MM.1S (cell line): ENCODE data around the gene DUS3L.

Experiments
- DNase-seq: peaks from one replicate; pipeline ENCODE4 v3.0.0-alpha.2; 2015
- H2AFZ ChIP-seq: fragments of 300-600 bp; sonication (generic); 2 replicates; pipeline ENCODE4 v1.6.0; 2016; ENCODE audit warnings: antibody characterized with exemption, low read length
- H3F3A ChIP-seq: fragments of 300-600 bp; sonication (generic); 2 replicates; pipeline ENCODE4 v1.6.1; 2016; ENCODE audit warnings: mild to moderate bottlenecking, antibody characterized with exemption, low read length, moderate library complexity, mixed read lengths; ENCODE audit not compliant: insufficient read depth
- H3K27ac ChIP-seq: fragments of 300-600 bp; sonication (generic); 2 replicates; pipeline ENCODE4 v1.5.1; 2016; ENCODE audit warnings: mild to moderate bottlenecking, low read length
- H3K27me3 ChIP-seq: fragments of 300-600 bp; sonication (generic); replicated peaks from 2 replicates; pipeline ENCODE4 v1.6.0; 2016; ENCODE audit warnings: low read length; ENCODE audit not compliant: insufficient read depth
- H3K36me3 ChIP-seq: fragments of 300-600 bp; sonication (generic); replicated peaks from 2 replicates; pipeline ENCODE4 v1.6.1; 2016; ENCODE audit warnings: mild to moderate bottlenecking, low read length, mixed read lengths; ENCODE audit not compliant: insufficient read depth
- H3K4me1 ChIP-seq: fragments of 300-600 bp; sonication (generic); 2 replicates; pipeline ENCODE4 v1.6.1; 2016; ENCODE audit warnings: low read length, mixed read lengths
- H3K4me2 ChIP-seq: fragments of 300-600 bp; sonication (generic); 2 replicates; pipeline ENCODE4 v1.6.0; 2016; ENCODE audit warnings: low read depth, low read length
- H3K4me3 ChIP-seq: fragments of 300-600 bp; sonication (generic); 2 replicates; pipeline ENCODE4 v1.5.1; 2016; ENCODE audit warnings: low read length, mixed read lengths
- H3K79me2 ChIP-seq: fragments of 300-600 bp; sonication (generic); 2 replicates; pipeline ENCODE4 v1.6.1; 2016; ENCODE audit warnings: mixed run types, low read length, mixed read lengths
- H3K9ac ChIP-seq: fragments of 300-600 bp; sonication (generic); 2 replicates; pipeline ENCODE4 v1.6.1; 2016; ENCODE audit warnings: low read length, mixed read lengths
- H3K9me2 ChIP-seq: fragments of 300-600 bp; sonication (generic); replicated peaks from 2 replicates; pipeline ENCODE4 v1.6.1; 2016; ENCODE audit warnings: mild to moderate bottlenecking, low read length, mixed read lengths; ENCODE audit not compliant: insufficient read depth
- H3K9me3 ChIP-seq: fragments of 300-600 bp; sonication (generic); replicated peaks from 2 replicates; pipeline ENCODE4 v1.6.1; 2016; ENCODE audit warnings: mild to moderate bottlenecking, low read length, mixed read lengths; ENCODE audit not compliant: insufficient read depth
- H4K20me1 ChIP-seq: fragments of 300-600 bp; sonication (generic); 2 replicates; pipeline ENCODE4 v1.6.1; 2016; ENCODE audit warnings: mild to moderate bottlenecking, low read length, moderate library complexity, mixed read lengths; ENCODE audit not compliant: insufficient read depth
- EZH2 ChIP-seq: fragments of 300-600 bp; sonication (generic); optimal IDR thresholded peaks from 2 replicates; pipeline ENCODE3; 2017; ENCODE audit warnings: low read depth, mild to moderate bottlenecking, antibody characterized with exemption, low read length, mixed read lengths
- EZH2phosphoT487 ChIP-seq: fragments of 300-600 bp; sonication (generic); IDR thresholded peaks from 2 replicates; pipeline ENCODE4 v1.6.1; 2018; ENCODE audit warnings: antibody characterized with exemption, low read length
- TF ChIP-seq, protein P1 (sequence below): fragments of 300-600 bp; sonication (generic); IDR thresholded peaks from 2 replicates; pipeline ENCODE4 v1.5.1; 2016; ENCODE audit warnings: antibody characterized with exemption, low read length, mixed read lengths

The DUS3L gene

DNA sequence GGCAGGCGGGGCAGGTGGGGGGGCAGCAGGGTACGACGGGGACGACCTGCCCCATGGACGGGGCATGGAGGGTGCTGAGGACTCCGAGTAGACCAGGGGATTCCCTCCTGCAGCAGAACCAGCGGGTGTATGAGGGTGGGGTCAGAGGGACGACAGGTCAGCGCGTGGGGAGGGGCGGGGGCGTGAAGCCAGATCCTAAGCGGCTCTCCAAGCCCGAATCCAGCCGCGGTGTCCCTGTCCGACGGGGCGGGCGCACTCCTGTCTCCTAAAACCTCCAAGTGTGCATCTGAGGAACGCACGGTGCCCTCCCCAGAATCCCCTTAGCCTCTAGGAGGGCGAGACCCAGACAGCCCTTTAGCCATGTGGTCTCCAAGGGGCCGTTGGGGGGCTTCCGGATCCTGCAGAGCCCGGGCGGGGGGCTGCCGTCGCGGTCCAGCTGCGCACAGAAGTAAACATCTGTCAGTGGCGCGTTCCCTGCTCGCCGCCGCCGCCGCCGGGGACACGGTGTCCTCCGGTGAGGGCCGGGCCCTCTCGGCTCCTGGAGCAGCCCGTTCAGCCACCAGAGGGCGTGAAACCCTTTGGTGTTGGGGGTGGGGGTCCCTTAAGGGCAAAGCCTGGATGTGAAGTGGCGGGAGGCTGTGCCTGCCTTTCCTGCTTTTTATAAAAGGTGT is 14.6 kb upstream of the DUS3L start:
- H2AFZ ChIP-seq, result peak overlapping the region; percentile 64
- H3K27me3 ChIP-seq, result peaks cover 16% of the 10 kb centered on the region
- H3K36me3 ChIP-seq, result no peaks in the 10 kb centered on the region
- peaks cover 4% of the 10 kb centered on the region; the same call in 1 of the 2 replicates for H3K79me2 ChIP-seq
- H3K4me2 ChIP-seq, result peak overlapping the region; percentile 59
- H3K9ac ChIP-seq, result peak overlapping the region; percentile 36; the same call in 1 of the 2 replicates
- 0 out of 2 replicates have a peak, but pooled peaks cover 6% of the 10 kb centered on the region for H3F3A ChIP-seq
- no peaks in the 10 kb centered on the region for H3K9me2 ChIP-seq
- TF ChIP-seq, protein P1, sequence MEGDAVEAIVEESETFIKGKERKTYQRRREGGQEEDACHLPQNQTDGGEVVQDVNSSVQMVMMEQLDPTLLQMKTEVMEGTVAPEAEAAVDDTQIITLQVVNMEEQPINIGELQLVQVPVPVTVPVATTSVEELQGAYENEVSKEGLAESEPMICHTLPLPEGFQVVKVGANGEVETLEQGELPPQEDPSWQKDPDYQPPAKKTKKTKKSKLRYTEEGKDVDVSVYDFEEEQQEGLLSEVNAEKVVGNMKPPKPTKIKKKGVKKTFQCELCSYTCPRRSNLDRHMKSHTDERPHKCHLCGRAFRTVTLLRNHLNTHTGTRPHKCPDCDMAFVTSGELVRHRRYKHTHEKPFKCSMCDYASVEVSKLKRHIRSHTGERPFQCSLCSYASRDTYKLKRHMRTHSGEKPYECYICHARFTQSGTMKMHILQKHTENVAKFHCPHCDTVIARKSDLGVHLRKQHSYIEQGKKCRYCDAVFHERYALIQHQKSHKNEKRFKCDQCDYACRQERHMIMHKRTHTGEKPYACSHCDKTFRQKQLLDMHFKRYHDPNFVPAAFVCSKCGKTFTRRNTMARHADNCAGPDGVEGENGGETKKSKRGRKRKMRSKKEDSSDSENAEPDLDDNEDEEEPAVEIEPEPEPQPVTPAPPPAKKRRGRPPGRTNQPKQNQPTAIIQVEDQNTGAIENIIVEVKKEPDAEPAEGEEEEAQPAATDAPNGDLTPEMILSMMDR, result peak; percentile 78
- no peak for TF ChIP-seq EZH2phosphoT487
- peak overlapping the region; percentile 58 for H3K4me3 ChIP-seq
- no peak overlapping the region for H3K27ac ChIP-seq
- H3K9me3 ChIP-seq, result no peaks in the 10 kb centered on the region
- H3K4me1 ChIP-seq, result peaks cover 7% of the 10 kb centered on the region; the same call in 1 of the 2 replicates
- H4K20me1 ChIP-seq, result no peaks in the 10 kb centered on the region; the same call in 1 of the 2 replicates
- peak; percentile 68 for DNase-seq

DNA sequence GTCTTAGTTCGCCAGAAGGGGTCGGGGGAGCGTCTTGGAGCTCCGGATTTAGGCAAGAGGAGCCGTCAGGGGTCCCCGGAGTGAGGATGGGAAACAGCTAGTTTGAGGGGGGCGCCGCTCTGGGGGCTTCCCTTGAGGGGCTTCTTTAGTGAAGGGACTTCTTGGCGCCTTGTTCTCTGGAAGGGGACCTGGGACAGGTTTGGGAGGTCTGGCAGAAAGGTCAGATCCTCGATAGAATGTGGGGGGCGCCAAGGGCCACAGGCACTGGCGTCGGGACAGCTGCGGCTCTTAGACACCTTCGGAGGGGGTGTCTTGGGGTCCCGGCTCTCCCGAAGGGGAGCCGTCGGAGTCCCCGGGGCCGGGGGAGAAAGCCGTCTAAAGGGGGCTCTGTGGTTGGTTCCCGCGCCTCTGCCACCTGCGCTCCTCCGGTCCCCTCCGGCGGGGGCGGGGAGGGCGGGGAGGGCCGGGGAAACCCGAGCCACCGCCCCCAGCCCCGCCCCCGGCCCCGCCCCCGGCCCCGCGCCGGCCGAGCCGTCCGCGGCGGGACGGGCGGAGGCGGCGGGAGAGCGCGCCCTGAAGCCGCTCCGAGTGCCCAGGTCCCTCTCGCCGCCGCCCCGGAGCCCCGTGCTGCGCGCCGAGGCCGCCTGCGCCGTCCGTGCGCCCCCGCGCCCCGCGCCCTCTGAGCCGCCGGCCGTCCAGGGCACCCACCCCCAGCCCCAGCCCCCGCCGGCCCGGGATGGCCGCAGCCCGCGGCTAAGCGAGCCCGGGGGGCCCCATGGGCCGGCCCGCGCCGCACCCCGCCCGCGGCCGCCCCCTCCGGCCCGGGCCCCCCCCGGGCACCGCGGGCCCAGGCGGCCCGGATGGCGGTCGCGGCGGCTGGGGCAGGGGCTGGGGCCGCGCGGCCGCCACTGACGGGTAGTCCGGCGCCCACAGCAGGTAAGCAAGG is 13.8 kb upstream of the DUS3L start, which contains the start of gene NRTN:
Gene NRTN, plus strand, starts transcription at position 552 of the 946 bp plus-strand sequence. CDS start 19,099 bp downstream, outside the sequence.
- peak within 1 kb of the TSS; percentile 98 for H3K4me2 ChIP-seq
- H3K4me3 ChIP-seq, result peak within 1 kb of the TSS; percentile 60
- 0 out of 2 replicates have a peak, but pooled peaks cover 6% of the 10 kb centered on the region for H3F3A ChIP-seq
- no peaks in the 10 kb centered on the region for H3K9me2 ChIP-seq
- H3K9me3 ChIP-seq, result no peaks in the 10 kb centered on the region
- peaks cover 8% of the 10 kb centered on the region; the same call in 1 of the 2 replicates for H3K4me1 ChIP-seq
- TF ChIP-seq, protein P1, result no peak
- TF ChIP-seq EZH2 (no peak), EZH2phosphoT487 (no peak)
- peak; percentile 55 for DNase-seq
- H3K9ac ChIP-seq, result peak within 1 kb of the TSS; percentile 36; the same call in 1 of the 2 replicates
- peak within 1 kb of the TSS; percentile 97 for H2AFZ ChIP-seq
- peaks cover 4% of the 10 kb centered on the region; the same call in 1 of the 2 replicates for H3K79me2 ChIP-seq
- no peaks in the 10 kb centered on the region; the same call in 1 of the 2 replicates for H4K20me1 ChIP-seq
- no peak within 1 kb of the TSS for H3K27ac ChIP-seq
- no peaks in the 10 kb centered on the region for H3K36me3 ChIP-seq
- peaks cover 21% of the 10 kb centered on the region for H3K27me3 ChIP-seq

DNA sequence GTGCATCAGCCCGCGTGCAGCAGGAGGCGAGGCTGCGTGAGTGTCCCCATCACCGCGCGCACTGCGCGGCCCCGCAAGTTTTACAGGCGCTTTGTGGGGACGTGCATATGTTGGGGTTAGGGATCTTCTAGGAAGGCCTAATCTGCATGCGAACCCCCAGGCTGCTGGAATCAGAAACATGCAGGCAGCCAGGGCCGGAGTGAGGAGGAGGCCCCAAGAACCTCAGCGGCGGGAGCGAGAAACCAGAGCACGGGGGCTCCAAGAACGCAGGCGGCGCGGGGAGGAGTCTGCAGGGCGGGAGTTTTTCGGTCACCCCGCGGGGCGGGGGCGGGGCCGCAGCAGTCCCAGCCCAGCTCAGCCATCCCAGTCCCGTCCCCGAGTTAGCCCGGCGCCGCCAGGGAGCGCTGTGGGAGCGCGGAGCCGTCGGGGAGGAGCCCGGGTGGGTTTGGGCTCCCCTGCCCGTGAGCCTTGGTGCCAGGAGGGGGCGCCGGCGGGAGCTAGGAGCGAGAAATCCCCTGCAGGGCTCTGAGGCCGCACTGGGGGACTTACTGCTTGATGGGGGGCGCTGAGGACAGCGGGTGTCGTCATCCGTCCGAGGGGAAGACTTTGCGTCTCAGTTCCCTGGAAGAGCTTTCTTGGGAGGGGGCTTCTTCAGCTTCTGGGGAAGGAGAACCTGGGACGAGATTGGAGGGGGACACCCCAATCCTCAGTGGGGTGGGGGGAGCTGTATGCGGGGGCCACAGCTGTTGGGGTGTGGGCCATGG is 13.0 kb upstream of the DUS3L start:
- H3K9me2 ChIP-seq, result no peaks in the 10 kb centered on the region
- H3K9ac ChIP-seq, result peak overlapping the region; percentile 52; the same call in 1 of the 2 replicates
- 0 out of 2 replicates have a peak, but pooled peaks cover 6% of the 10 kb centered on the region for H3F3A ChIP-seq
- H3K36me3 ChIP-seq, result no peaks in the 10 kb centered on the region
- H3K4me2 ChIP-seq, result peak overlapping the region; percentile 98
- no peaks in the 10 kb centered on the region; the same call in 1 of the 2 replicates for H4K20me1 ChIP-seq
- H3K27ac ChIP-seq, result no peak overlapping the region
- peaks cover 30% of the 10 kb centered on the region for H3K27me3 ChIP-seq
- H3K9me3 ChIP-seq, result no peaks in the 10 kb centered on the region
- H3K4me3 ChIP-seq, result peak overlapping the region; percentile 60
- H3K79me2 ChIP-seq, result peaks cover 4% of the 10 kb centered on the region; the same call in 1 of the 2 replicates
- no peak for TF ChIP-seq EZH2phosphoT487
- TF ChIP-seq, protein P1, result peak; percentile 99
- DNase-seq, result peak; percentile 94
- H2AFZ ChIP-seq, result peak overlapping the region; percentile 97
- H3K4me1 ChIP-seq, result peaks cover 8% of the 10 kb centered on the region; the same call in 1 of the 2 replicates
